HEK293T (cell line): Measurements from ENCODE around the gene REELD1.

Experiments used
- BHLHE40 ChIP-seq: fragments of 450-650 bp; IDR thresholded peaks from 2 replicates; pipeline ENCODE4 v1.6.1; 2016; ENCODE audit warnings: mild to moderate bottlenecking, moderate library complexity, borderline replicate concordance
- CTBP1 ChIP-seq: fragments of 450-650 bp; IDR thresholded peaks from 2 replicates; pipeline ENCODE4 v1.6.1; 2016; ENCODE audit warnings: borderline replicate concordance
- FOXA1 ChIP-seq: fragments of 450-650 bp; IDR thresholded peaks from 2 replicates; pipeline ENCODE4 v1.6.1; 2016; ENCODE audit warnings: mild to moderate bottlenecking
- HDGF ChIP-seq: fragments of 450-650 bp; IDR thresholded peaks from 2 replicates; pipeline ENCODE4 v1.6.1; 2017; ENCODE audit warnings: antibody characterized with exemption, borderline replicate concordance
- SP1 ChIP-seq: fragments of 450-650 bp; IDR thresholded peaks from 2 replicates; pipeline ENCODE4 v1.6.1; 2017
- TARDBP ChIP-seq: fragments of 450-650 bp; IDR thresholded peaks from 2 replicates; pipeline ENCODE4 v1.6.1; 2016
- ZNF384 ChIP-seq: fragments of 450-650 bp; IDR thresholded peaks from 2 replicates; pipeline ENCODE4 v1.6.1; 2016

DNA sequence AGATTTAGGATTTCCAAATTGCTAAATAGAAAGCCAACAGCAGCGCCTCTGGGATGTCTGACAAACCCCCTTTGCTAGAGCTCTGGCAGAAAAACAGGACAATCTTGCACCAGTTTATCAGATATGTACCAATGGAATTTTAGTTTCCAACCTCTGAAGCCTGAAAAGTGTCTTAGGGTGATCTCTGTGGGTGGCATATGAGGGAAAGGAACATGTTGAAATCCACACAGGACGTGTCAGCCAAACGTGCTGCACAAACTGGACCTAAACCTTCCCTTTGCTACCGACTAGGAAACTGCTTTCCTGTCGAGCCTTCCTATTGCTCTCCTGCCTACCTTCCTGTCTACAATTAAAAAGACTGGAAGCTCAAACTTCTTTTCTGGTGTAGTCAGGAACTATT is 53.5 kb downstream of the REELD1 start:
- TF ChIP-seq HDGF (no peak), BHLHE40 (no peak), TARDBP (no peak), FOXA1 (no peak), SP1 (no peak), CTBP1 (no peak), ZNF384 (no peak)
